Measurements from ENCODE around the gene PPM1E.

- TF ChIP-seq CTCF (conservative IDR thresholded peaks at IDR 0.05; ENCODE audit: low read length) (no peak), EZH2phosphoT487 (IDR thresholded peaks at IDR 0.05; ENCODE audit: borderline replicate concordance, low read depth, low read length) (no peak)
These were observed 73.6 kb downstream of the PPM1E start for GRCh38 chr17:58829172-58829637.
